ENCODE results near the gene HOXC10.

Gene HOXC10

DNA sequence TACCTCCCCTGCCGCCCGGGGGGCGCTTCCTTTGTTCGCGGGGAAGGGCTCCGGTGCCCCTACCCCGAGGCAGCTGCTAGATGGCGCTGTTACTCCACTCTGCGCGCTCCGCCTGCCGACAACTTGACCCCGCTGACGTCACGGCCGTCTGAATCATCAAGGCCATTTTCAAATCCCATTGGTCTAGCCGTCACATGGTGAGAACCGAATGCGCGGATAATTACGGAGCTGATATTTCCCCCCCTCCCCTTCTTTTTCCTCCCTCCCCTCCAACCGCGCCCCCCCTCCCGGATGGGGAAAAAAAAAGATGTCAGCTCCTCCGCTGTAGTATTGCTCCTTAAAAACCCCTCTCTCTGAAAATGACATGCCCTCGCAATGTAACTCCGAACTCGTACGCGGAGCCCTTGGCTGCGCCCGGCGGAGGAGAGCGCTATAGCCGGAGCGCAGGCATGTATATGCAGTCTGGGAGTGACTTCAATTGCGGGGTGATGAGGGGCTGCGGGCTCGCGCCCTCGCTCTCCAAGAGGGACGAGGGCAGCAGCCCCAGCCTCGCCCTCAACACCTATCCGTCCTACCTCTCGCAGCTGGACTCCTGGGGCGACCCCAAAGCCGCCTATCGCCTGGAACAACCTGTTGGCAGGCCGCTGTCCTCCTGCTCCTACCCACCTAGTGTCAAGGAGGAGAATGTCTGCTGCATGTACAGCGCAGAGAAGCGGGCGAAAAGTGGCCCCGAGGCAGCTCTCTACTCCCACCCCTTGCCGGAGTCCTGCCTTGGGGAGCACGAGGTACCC, at the start of gene HOXC10:
Gene HOXC10, plus strand, starts transcription at position 246 of the 791 bp plus-strand sequence. Its CDS starts 114 bp downstream, at position 360.
- no peak for DNase-seq

- DNase-seq, result no peak
These were observed 49.3 kb upstream of the HOXC10 start for GRCh38 chr12:53935383-53936341.

DNA sequence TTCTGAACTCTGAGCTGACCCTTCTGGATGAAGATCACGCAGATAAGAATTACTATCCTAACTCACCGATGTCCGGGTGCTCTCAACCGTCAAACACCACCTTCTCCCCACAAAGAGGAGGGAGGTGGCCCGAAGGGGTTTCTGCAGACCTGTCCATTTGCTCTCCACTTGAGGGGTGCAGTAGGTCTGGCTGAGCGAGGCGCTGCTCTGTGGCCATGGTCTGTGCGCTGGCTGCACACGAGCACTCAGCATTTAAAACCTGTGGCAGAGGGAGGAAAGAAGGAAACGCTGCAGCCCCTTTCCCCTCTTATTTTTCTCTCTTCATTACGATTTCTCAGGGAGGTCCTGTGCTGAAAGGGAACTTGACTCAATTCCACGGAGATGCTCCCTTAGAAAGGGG, 47.8 kb upstream of the HOXC10 start:
- no peak for DNase-seq

- DNase-seq, result no peak
These were observed 47.2 kb upstream of the HOXC10 start for GRCh38 chr12:53937596-53938325.

DNA sequence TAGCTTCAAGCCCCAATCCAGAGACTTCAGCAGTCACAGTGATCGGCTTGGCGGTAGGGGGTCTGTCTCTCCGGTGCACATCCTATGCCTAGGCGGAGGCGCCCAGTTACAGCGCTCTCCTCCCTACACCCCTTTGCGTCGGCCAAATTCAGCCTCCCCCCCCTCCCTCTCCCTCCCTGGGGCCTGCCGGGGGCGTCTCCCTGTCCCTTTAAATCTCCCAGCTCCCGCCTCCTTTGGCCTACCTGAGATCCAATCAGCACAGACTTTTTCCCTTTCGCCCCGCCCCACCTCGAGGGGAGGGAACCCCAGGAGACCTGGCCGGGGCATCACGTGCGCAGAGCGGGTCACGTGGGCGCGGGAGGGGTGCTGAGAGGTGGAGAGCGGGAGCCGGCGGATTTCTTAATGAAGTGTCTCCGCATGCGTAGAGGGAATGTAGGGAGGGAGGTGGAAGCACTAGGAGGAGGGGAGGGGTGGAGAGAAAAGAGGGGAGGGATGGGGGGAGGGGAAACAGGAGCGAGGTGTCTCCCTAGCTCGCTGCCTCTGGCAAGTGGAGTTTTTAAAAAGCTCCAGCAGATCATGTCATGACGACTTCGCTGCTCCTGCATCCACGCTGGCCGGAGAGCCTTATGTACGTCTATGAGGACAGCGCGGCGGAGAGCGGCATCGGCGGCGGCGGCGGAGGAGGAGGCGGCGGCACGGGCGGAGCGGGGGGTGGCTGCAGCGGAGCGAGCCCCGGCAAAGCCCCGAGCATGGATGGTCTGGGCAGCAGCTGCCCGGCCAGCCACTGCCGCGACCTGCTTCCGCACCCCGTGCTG, 46.4 kb upstream of the HOXC10 start, which contains the start of gene HOXC13:
Gene HOXC13, plus strand, starts transcription at position 506 of the 815 bp plus-strand sequence. Its CDS starts 76 bp downstream, at position 582.
- no peak for DNase-seq

DNA sequence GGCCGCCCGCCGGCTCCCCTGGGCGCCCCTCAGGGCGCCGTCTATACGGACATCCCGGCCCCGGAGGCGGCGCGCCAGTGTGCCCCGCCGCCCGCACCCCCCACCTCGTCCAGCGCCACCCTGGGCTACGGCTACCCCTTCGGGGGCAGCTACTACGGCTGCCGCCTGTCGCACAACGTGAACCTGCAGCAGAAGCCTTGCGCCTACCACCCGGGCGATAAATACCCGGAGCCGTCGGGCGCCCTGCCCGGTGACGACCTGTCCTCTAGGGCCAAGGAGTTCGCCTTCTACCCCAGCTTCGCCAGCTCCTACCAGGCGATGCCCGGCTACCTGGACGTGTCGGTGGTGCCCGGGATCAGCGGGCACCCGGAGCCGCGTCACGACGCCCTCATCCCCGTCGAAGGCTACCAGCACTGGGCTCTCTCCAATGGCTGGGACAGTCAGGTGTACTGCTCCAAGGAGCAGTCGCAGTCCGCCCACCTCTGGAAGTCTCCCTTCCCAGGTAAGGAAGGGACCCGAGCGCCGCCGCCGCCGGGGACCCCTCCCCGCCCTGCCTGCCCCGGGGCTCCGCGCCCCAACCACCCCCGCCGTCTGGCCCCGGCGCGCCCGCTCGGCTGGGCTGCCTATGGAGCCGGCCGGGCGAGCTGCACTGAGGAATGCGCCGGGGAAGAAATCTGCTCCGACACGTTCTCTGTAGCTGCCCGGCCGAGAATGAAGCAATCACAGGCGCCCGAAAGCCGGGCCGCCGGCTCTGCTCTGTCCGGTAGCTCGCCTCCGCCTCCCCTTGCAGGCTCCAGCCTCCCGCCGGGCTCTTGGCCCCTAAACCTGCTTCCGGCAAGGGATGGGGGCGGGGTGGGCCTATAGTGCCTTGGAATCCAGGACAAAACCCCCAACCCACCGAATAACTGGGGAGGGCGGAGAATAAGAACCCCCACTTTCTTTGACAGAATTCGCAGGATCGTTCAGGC, 45.5 kb upstream of the HOXC10 start:
- no peak for DNase-seq

DNA sequence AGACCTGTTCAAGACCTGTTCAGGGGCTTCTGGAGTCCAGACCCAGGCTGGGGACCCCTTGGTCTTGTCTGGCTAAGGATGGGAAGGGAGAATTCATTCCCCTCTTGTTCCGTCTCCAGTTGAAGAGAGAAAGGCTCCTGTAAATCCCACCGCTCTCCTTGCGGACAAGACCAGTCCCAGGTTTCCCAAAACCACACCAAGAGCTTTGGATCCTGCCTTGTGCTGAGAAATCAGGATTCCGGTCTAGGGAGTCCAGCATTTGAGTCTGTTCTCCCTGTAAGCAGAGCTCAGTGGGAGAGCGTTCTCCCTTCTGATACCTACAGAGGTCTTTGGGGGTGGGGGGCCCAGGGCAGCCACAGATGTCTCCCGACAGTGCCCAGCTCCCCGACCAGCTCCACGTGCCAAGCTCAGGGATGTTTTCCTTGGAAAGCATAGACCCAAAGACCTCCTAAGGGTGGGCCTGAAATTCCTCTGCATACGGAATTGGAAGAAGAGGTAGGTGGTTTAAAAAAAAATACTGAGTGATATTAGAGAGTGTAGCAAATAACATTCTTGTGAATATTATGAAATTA, 44.4 kb upstream of the HOXC10 start:
- no peak for DNase-seq

DNA sequence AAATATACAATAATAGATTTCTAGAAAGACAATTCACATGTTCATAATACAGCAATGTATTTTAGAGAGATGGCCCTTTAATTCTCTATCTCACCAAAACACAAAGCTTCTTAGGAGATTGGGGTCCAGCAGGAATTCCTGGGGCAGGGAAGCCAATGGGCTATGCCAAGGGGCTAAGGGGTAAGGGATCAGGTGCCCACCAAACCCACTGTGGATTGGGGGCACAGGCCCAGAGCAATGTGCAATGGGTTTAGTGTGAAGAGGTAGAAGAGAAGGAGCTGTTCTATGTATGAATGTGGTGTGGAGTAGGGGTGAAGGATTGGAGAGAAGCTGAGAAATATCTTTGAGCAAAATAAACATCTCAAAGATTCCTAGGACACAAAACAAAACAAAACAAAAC, 43.8 kb upstream of the HOXC10 start:
- DNase-seq, result no peak

GRCh38 chr12:53941750-53942149, 43.2 kb upstream of the HOXC10 start:
- no peak for DNase-seq

- DNase-seq, result no peak
These were observed 42.4 kb upstream of the HOXC10 start for GRCh38 chr12:53942467-53942997.

GRCh38 chr12:53944209-53944608, 40.7 kb upstream of the HOXC10 start:
- DNase-seq, result no peak

GRCh38 chr12:53944907-53945847, 39.8 kb upstream of the HOXC10 start:
- no peak for DNase-seq

DNA sequence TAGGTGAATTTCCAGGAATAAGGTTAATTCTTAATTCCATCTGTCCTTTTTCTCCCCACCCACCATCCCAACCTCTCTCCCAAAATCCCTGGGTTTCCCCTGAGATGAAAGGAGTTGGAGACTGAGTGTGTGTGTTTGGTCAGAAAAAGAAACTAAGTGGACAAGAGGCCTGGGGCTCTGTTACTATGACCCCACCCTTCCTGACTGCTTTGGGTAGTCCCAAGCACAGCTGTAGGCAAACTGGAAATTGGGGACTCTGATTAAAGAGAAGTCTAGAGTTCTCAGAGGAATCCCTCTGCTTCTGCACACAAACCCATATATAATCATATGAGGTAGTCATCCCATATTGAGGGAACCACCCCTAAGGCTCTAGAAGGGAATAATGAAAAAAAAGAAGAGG, 37.2 kb upstream of the HOXC10 start:
- no peak for DNase-seq

DNA sequence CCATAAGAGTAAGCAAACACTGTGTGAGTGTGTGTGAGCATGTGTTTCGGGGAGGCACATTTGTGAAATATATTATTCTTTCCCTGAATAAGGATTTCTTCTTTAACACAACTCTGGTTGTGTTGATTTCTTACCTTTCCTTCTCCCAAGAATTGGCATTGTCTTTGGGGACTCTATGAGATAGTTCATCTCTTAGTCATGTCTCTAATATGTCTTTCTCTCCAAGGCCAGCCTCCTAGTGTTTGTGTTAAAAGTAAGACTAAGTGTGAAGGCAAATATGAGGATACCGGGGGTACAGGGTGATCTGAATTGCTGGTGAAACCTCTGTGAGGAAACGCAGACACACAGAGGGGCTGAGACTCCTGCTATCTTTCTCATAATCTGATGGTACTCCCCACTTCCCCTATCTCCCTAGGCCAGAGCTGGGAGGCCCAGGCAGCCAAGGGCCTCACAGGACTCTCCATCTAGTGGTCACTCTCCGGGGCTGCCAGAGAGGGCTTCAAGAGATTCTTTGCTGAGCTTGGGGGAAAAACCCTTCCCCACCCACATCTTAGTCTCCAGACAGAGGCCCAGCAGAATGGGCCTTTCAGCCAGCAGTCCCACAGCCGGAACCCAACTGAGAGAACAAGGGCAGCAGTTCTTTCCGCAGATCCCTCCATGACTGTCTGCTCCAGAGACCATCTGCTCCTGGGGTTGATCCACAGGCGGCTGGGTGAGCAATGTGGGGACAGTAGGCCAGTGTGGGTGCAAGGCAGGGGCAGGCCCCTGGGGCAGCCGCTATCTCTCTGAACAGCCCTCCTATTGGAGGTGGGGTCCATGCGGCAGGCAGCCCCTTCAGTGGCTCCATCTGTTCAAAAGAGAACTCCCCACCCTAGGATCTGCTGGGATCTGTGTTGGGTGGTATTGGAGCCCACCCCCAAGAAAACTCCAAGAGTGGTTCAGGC, 36.0 kb upstream of the HOXC10 start:
- no peak for DNase-seq

DNA sequence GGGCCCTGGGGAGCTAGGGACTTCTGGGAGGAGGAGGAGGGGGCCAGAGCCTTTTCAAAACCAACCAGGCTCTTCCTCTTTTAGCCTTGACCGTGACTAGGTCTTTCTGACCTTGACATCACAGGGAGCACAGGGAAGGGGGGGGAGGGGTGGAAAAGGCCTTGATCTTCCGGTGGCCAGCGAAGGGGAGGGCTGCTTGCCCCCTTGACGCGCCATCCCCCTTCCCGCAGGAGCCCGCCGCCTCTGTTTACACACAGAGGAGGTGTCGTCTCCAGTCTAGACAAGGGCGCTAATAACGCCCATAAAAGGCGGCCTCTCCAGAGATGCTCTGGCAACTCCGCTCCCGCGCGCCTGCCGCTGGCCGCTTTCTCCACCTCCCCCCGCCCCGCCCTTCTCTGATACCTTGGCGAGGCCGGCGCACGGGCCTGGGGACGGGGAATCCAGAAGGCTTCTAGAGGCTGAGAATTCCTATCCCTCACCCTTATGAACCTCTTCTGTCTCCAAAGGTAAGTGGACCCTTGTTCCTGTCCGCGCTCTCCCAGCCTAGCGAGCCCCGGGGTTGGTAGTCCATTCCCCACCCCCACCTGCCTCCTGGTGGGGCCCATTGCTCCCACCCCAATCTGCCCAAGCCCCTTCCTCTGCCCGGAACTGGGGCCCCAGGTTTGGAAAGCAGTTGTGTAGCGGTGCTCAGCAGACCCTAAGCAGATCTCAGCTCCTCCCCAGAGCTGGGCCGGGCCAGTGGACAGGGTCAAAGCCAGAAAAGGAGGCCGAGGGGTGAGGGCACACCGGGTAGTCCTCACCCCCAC, 35.1 kb upstream of the HOXC10 start:
- no peak for DNase-seq

DNA sequence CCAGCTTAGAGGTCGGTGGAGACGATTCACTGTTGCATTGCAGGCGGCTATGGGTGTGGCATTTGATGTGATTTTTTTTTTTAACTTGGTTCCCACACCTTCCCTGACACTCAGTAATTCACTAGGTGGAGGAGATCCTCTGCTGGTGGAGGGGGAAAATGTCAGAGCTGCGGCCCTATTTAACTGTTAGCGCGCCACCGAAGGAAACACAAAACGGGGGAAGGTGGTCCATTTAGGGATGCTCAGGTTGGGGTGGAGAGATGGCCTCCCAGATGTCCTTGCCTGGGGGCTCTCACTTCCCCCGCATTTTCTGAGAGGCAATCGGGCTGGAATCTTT, 34.5 kb upstream of the HOXC10 start:
- DNase-seq, result no peak
